Testis (tissue), 2 donors: Measurements from ENCODE around the gene SERPIND1.

Experiments used
- POLR2A ChIP-seq: fragments of 450-650 bp; IDR thresholded peaks from one replicate; pipeline ENCODE4 v1.6.1; 2017; ENCODE audit warnings: antibody characterized with exemption, mild to moderate bottlenecking, moderate library complexity
- TF ChIP-seq, protein P1 (sequence below), 3 experiments: fragments of 450-650 bp in 2 of 3; fragments of 200-600 bp in 1 of 3; sonication (generic) in 1 of 3; IDR thresholded peaks; one replicate each; pipeline ENCODE4 v1.5.1; 2016 to 2019; ENCODE audit warnings: antibody characterized with exemption in 3 of 3, mild to moderate bottlenecking in 2 of 3, moderate library complexity in 1 of 3

GRCh38 chr22:20816559-20816958 lies 42.6 kb downstream of the SERPIND1 start:
- TF ChIP-seq, protein P1, sequence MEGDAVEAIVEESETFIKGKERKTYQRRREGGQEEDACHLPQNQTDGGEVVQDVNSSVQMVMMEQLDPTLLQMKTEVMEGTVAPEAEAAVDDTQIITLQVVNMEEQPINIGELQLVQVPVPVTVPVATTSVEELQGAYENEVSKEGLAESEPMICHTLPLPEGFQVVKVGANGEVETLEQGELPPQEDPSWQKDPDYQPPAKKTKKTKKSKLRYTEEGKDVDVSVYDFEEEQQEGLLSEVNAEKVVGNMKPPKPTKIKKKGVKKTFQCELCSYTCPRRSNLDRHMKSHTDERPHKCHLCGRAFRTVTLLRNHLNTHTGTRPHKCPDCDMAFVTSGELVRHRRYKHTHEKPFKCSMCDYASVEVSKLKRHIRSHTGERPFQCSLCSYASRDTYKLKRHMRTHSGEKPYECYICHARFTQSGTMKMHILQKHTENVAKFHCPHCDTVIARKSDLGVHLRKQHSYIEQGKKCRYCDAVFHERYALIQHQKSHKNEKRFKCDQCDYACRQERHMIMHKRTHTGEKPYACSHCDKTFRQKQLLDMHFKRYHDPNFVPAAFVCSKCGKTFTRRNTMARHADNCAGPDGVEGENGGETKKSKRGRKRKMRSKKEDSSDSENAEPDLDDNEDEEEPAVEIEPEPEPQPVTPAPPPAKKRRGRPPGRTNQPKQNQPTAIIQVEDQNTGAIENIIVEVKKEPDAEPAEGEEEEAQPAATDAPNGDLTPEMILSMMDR (IDR thresholded peaks at IDR 0.05): no peak
- TF ChIP-seq POLR2A: no peak
